Thymus (tissue), 11 donors: Measurements from ENCODE around the gene RTP1. TPM values are rescaled to one million over a fixed set of nuclear protein-coding genes. Genes with fewer than 3 reads are reported as not detected.
"Not testable (repeated sequence)": the region's sequence is repeated elsewhere in the genome, so short reads cannot be mapped to it uniquely, and the experiment has no call there.

ENCODE experiments used
- DNase-seq, 9 donors: peaks; one replicate each; pipeline ENCODE4 v3.0.0-alpha.2; 2013; ENCODE audit warnings: low spot score in 9 of 9, low read depth in 6 of 9, missing footprints in 1 of 9
- H3K27ac ChIP-seq, 2 donors: one replicate each; pipeline ENCODE4 v1.5.1; 2013; ENCODE audit warnings: control low read depth in 1 of 2, low read depth in 1 of 2, low read length in 1 of 2, mild to moderate bottlenecking in 1 of 2, moderate library complexity in 1 of 2
- H3K27me3 ChIP-seq, 2 donors: one replicate each; pipeline ENCODE4 v1.5.1; 2013; ENCODE audit warnings: low read length in 1 of 2; ENCODE audit not compliant: control insufficient read depth in 2 of 2, insufficient read depth in 1 of 2
- H3K36me3 ChIP-seq, 2 donors: one replicate each; pipeline ENCODE4 v1.5.1; 2013; ENCODE audit warnings: low read length in 1 of 2, mild to moderate bottlenecking in 1 of 2, moderate library complexity in 1 of 2; ENCODE audit not compliant: control insufficient read depth in 2 of 2, insufficient read depth in 2 of 2
- H3K4me1 ChIP-seq, 2 donors: one replicate each; pipeline ENCODE4 v1.5.1; 2013; ENCODE audit warnings: low read length in 2 of 2; ENCODE audit not compliant: control insufficient read depth in 2 of 2, insufficient read depth in 2 of 2
- H3K4me3 ChIP-seq, 2 donors: one replicate each; pipeline ENCODE4 v1.5.1; 2013; ENCODE audit warnings: low read length in 2 of 2, control low read depth in 1 of 2, mild to moderate bottlenecking in 1 of 2
- H3K9me3 ChIP-seq, 2 donors: one replicate each; pipeline ENCODE4 v1.5.1; 2013; ENCODE audit warnings: low read length in 1 of 2, mild to moderate bottlenecking in 1 of 2; ENCODE audit not compliant: control insufficient read depth in 2 of 2, insufficient read depth in 1 of 2
- WGBS: extraction: QIAGEN DNeasy Blood & Tissue Kit; methylation state at CpG from one replicate; pipeline ENCODE4 v1.1.7; 2013; 5-methylcytosine and 5-hydroxymethylcytosine counted together
- polyA plus RNA-seq: library from polyadenylated mRNA; stranded (reverse); fragments of 200-250 nt; gene quantifications from one replicate; pipeline ENCODE4 v1.2.3, GENCODE V29; 2013
- total RNA-seq: library from RNA; stranded (reverse); fragments of 120-200 nt; gene quantifications from one replicate; pipeline ENCODE4 v1.2.4, GENCODE V29; 2013
- donor health status: healthy.

Gene RTP1
- total and polyA plus RNA-seq, 2 donors = 0.02 to 0.05 TPM

GRCh38 chr3:187191271-187191670, 6.0 kb upstream of the RTP1 start:
- Histone ChIP-seq H3K4me3 (no peak overlapping the region), H3K27ac (no peak overlapping the region), H3K27me3 (peaks cover 0 to 4% of the 10 kb centered on the region in 2 donors), H3K9me3 (no peaks in the 10 kb centered on the region), H3K4me1 (no peaks in the 10 kb centered on the region), H3K36me3 (no peaks in the 10 kb centered on the region)
- no peak for DNase-seq
- WGBS = 90% methylated on average over 1 of the region's 1 CpG

GRCh38 chr3:187193181-187193580, 4.1 kb upstream of the RTP1 start:
- H3K27me3 ChIP-seq = peaks cover 0 to 4% of the 10 kb centered on the region in 2 donors
- no peak overlapping the region for H3K27ac ChIP-seq
- H3K9me3 ChIP-seq = no peaks in the 10 kb centered on the region
- H3K36me3 ChIP-seq = no peaks in the 10 kb centered on the region
- no peak overlapping the region for H3K4me3 ChIP-seq
- DNase-seq = no peak
- no peaks in the 10 kb centered on the region for H3K4me1 ChIP-seq

- WGBS = 95% methylated on average over 7 of the region's 7 CpGs
- no peak for DNase-seq
- no peaks in the 10 kb centered on the region for H3K9me3 ChIP-seq
- H3K27ac ChIP-seq = no peak overlapping the region
- no peaks in the 10 kb centered on the region for H3K36me3 ChIP-seq
- H3K4me1 ChIP-seq = no peaks in the 10 kb centered on the region
- H3K27me3 ChIP-seq = peaks cover 0 to 4% of the 10 kb centered on the region in 2 donors
- no peak overlapping the region for H3K4me3 ChIP-seq
Observed at GRCh38 chr3:187196573-187197334, 532 bp upstream of the RTP1 start.

- peaks cover 0 to 6% of the 10 kb centered on the region in 2 donors for H3K27me3 ChIP-seq
- 97% methylated on average over 4 of the region's 4 CpGs for WGBS
- no peak overlapping the region for H3K27ac ChIP-seq
- DNase-seq = no peak
- H3K36me3 ChIP-seq = no peaks in the 10 kb centered on the region
- H3K4me3 ChIP-seq = no peak overlapping the region
- no peaks in the 10 kb centered on the region for H3K9me3 ChIP-seq
- H3K4me1 ChIP-seq = no peaks in the 10 kb centered on the region
Observed at GRCh38 chr3:187198490-187198889, 1.2 kb downstream of the RTP1 start.

- H3K36me3 ChIP-seq, DNase-seq, H3K4me3 ChIP-seq, H3K9me3 ChIP-seq, H3K27me3 ChIP-seq, H3K4me1 ChIP-seq, H3K27ac ChIP-seq: not testable (repeated sequence)
- 97% methylated on average over 41 of the region's 44 CpGs for WGBS
Observed at GRCh38 chr3:187199463-187200050, 2.3 kb downstream of the RTP1 start.

- H3K27me3 ChIP-seq = peaks cover 0 to 5% of the 10 kb centered on the region in 2 donors
- H3K36me3 ChIP-seq = no peaks in the 10 kb centered on the region
- no peaks in the 10 kb centered on the region for H3K9me3 ChIP-seq
- no peak for DNase-seq
- 81% methylated on average over 2 of the region's 2 CpGs for WGBS
- no peak overlapping the region for H3K27ac ChIP-seq
- no peak overlapping the region for H3K4me3 ChIP-seq
- H3K4me1 ChIP-seq = no peaks in the 10 kb centered on the region
Observed at GRCh38 chr3:187205683-187206082, 8.4 kb downstream of the RTP1 start.

- Histone ChIP-seq H3K9me3 (no peaks in the 10 kb centered on the region), H3K36me3 (no peaks in the 10 kb centered on the region), H3K27me3 (peaks cover 0 to 3% of the 10 kb centered on the region in 2 donors), H3K27ac (no peak overlapping the region), H3K4me1 (no peaks in the 10 kb centered on the region), H3K4me3 (no peak overlapping the region)
- no peak for DNase-seq
- WGBS = 95% methylated on average over 2 of the region's 2 CpGs
Observed at GRCh38 chr3:187207062-187207461, 9.8 kb downstream of the RTP1 start.

GRCh38 chr3:187207624-187208023, 10.3 kb downstream of the RTP1 start:
- peaks cover 0 to 2% of the 10 kb centered on the region in 2 donors for H3K27me3 ChIP-seq
- H3K27ac ChIP-seq = no peak overlapping the region
- no peaks in the 10 kb centered on the region for H3K36me3 ChIP-seq
- no peak overlapping the region for H3K4me3 ChIP-seq
- DNase-seq = no peak
- H3K4me1 ChIP-seq = no peaks in the 10 kb centered on the region
- no peaks in the 10 kb centered on the region for H3K9me3 ChIP-seq

- Histone ChIP-seq H3K9me3 (no peaks in the 10 kb centered on the region), H3K4me1 (no peaks in the 10 kb centered on the region), H3K4me3 (no peak overlapping the region), H3K36me3 (no peaks in the 10 kb centered on the region), H3K27me3 (peaks cover 0 to 2% of the 10 kb centered on the region in 2 donors), H3K27ac (no peak overlapping the region)
- 90% methylated on average over 1 of the region's 1 CpG for WGBS
- no peak for DNase-seq
Observed at GRCh38 chr3:187208159-187208558, 10.9 kb downstream of the RTP1 start.
